Kidney (tissue), 14 donors: ENCODE measurements around the gene FREM1. TPM values are rescaled to one million over a fixed set of nuclear protein-coding genes. Genes with fewer than 3 reads are reported as not detected.

Experiments
- DNase-seq, 5 donors: peaks; one replicate each; pipeline ENCODE4 v3.0.0-alpha.2; 2013 to 2020
- FAIRE-seq: peaks from 2 replicates; lab custom pipeline; 2012; peaks lifted over from hg19 to GRCh38; lab: Jason Lieb, UNC
- H3K27ac ChIP-seq, 2 donors: one replicate each; pipeline ENCODE4 v1.7.0; 2013; ENCODE audit warnings: low read depth in 2 of 2, low read length in 2 of 2, inconsistent platforms in 1 of 2
- H3K27me3 ChIP-seq: one replicate; pipeline ENCODE4 v1.7.1; 2013; ENCODE audit warnings: low read length, inconsistent platforms; ENCODE audit not compliant: control insufficient read depth, insufficient read depth
- H3K36me3 ChIP-seq, 3 donors: one replicate each; pipeline versions ENCODE4 v1.7.0 to v1.7.1; 2013; ENCODE audit warnings: low read length in 3 of 3, control low read depth in 1 of 3, inconsistent platforms in 1 of 3; ENCODE audit not compliant: insufficient read depth in 3 of 3, control insufficient read depth in 2 of 3
- H3K4me1 ChIP-seq, 3 donors: one replicate each; pipeline versions ENCODE4 v1.7.0 to v1.7.1; 2013; ENCODE audit warnings: low read length in 3 of 3, inconsistent platforms in 1 of 3, low read depth in 1 of 3; ENCODE audit not compliant: control insufficient read depth in 2 of 3, insufficient read depth in 2 of 3
- H3K4me3 ChIP-seq, 3 donors: one replicate each; pipeline versions ENCODE4 v1.7.0 to v1.8.1; 2013; ENCODE audit warnings: low read length in 3 of 3, control low read depth in 1 of 3, inconsistent platforms in 1 of 3
- H3K9ac ChIP-seq, 3 donors: one replicate each; pipeline versions ENCODE4 v1.7.0 to v1.7.1; 2013; ENCODE audit warnings: low read length in 3 of 3, control low read depth in 1 of 3, inconsistent platforms in 1 of 3
- H3K9me3 ChIP-seq, 3 donors: one replicate each; pipeline versions ENCODE4 v1.7.0 to v1.7.1; 2013; ENCODE audit warnings: low read length in 3 of 3, control low read depth in 1 of 3, inconsistent platforms in 1 of 3; ENCODE audit not compliant: control insufficient read depth in 2 of 3, insufficient read depth in 1 of 3
- intact Hi-C: fragments of 100-400 bp; cut with DNase I; formaldehyde crosslinking; loops from one replicate; pipeline ENCODE4 v1.11.1; 2022
- polyA plus RNA-seq: library from polyadenylated mRNA; stranded (reverse); fragments of 350-450 nt; fragmentation: Illumina TruSeq; extraction: RNeasy Lipid Tissue Mini Kit (QIAGEN cat#74804); gene quantifications from one replicate; pipeline ENCODE4 v1.2.3, GENCODE V29; 2014; ENCODE audit warnings: low read depth, low replicate concordance; ENCODE audit not compliant: insufficient read depth
- total RNA-seq: library from RNA; stranded (reverse); fragmentation: NEBNext Ultra II Directional; extraction: Animal tissue kit (Norgen Biotek cat#: 25700); gene quantifications from one replicate; pipeline ENCODE4 v1.2.1, GENCODE V29; 2021
- TF ChIP-seq, protein P1 (sequence below): IDR thresholded peaks from 3 replicates; pipeline ENCODE4 v1.5.1; 2012; ENCODE audit warnings: mild to moderate bottlenecking, moderate library complexity, borderline replicate concordance; ENCODE audit not compliant: insufficient read depth; ENCODE audit errors: extremely low read depth
- donor health status: control.
- donor health status: control.
- donor health status: control.
- donor health status: control.
- donor health status: control.
- donor health status: DM: yes; HTN: yes; CAD: no.
- donor health status: Normal renal cell carcinoma (clear cell type).

Gene FREM1
- total and polyA plus RNA-seq, 2 donors from 2014 or later: 8.3 to 17.0 TPM

DNA sequence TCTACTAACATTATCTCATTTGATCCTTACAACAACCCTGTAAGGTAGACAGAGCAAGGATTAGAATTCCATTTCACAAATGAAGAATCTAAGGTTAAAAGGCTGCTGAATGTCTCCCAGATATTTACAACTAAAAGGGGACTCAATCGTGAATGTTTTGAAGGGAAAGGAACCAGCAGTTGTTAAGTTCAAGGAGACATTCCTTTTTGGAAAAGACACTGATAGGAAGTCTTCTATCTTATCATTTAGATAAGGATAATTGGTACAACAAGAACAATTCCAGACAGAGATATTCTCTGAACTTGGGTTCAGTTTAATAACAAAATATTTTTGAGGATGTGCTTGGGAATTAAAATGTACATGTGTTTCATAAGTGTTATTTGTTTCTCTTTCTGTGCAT lies 150.2 kb downstream of the FREM1 start:
- FAIRE-seq: no peak
- Histone ChIP-seq H3K9ac (no peak overlapping the region), H3K9me3 (no peaks in the 10 kb centered on the region), H3K4me3 (no peak overlapping the region), H3K27ac (no peak overlapping the region), H3K27me3 (no peaks in the 10 kb centered on the region), H3K36me3 (peaks cover 4 to 10% (median 9%) of the 10 kb centered on the region in 3 donors), H3K4me1 (no peaks in the 10 kb centered on the region)
- no peak for DNase-seq
- TF ChIP-seq, protein P1, sequence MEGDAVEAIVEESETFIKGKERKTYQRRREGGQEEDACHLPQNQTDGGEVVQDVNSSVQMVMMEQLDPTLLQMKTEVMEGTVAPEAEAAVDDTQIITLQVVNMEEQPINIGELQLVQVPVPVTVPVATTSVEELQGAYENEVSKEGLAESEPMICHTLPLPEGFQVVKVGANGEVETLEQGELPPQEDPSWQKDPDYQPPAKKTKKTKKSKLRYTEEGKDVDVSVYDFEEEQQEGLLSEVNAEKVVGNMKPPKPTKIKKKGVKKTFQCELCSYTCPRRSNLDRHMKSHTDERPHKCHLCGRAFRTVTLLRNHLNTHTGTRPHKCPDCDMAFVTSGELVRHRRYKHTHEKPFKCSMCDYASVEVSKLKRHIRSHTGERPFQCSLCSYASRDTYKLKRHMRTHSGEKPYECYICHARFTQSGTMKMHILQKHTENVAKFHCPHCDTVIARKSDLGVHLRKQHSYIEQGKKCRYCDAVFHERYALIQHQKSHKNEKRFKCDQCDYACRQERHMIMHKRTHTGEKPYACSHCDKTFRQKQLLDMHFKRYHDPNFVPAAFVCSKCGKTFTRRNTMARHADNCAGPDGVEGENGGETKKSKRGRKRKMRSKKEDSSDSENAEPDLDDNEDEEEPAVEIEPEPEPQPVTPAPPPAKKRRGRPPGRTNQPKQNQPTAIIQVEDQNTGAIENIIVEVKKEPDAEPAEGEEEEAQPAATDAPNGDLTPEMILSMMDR: no peak
- intact Hi-C loops: loop anchor here (10.0 kb wide), 1 partner anchor 135 kb away; no protein-coding TSS in a partner anchor

DNA sequence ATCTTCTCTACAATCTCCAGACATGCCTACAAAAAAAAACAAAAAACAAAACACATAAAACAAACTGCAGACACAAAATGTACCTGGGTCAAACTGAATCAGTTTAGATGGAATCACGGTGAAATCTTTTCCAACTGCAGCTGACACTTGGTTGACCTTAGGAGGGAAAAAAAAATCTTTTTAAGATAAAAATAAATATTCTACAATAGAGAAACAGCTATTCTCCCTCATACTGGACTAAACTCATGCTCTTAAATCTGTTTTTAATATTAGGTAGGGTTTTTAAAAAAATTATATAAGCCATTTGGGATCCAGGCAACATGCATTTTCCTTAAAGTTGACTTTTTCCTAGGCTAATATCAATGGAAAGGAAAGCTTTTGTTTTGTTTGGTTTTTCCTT lies 153.9 kb downstream of the FREM1 start:
- intact Hi-C loops: no loop called here
- Histone ChIP-seq H3K27ac (no peak overlapping the region), H3K27me3 (no peaks in the 10 kb centered on the region), H3K4me1 (no peaks in the 10 kb centered on the region), H3K9ac (no peak overlapping the region), H3K9me3 (no peaks in the 10 kb centered on the region), H3K4me3 (no peak overlapping the region), H3K36me3 (peaks cover 5 to 16% (median 6%) of the 10 kb centered on the region in 3 donors)
- DNase-seq (no peak), FAIRE-seq (no peak)
- TF ChIP-seq, protein P1: no peak

DNA sequence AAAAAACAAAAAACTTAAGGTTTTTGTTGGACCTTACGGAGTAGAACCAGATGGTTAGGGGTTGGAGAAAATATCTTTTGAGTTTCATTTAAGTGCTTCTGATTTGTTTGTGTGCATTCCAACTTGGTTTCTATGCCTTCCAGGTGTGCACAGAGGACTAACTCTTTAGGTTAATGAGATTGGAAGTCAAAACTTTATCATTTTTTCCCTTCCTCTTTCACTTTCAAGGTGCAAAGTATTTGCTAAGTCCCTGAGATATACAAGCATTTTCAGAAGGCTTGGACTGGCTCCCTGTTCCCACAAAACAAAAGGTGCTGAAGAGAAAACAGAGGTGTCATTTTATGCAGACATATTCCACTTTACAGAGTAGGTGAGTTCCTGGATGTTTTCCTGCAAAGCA lies 157.4 kb downstream of the FREM1 start:
- H3K27ac ChIP-seq: no peak overlapping the region
- intact Hi-C loops: no loop called here
- no peak overlapping the region for H3K9ac ChIP-seq
- TF ChIP-seq, protein P1: no peak
- H3K4me1 ChIP-seq: no peaks in the 10 kb centered on the region
- no peaks in the 10 kb centered on the region for H3K9me3 ChIP-seq
- H3K36me3 ChIP-seq: peaks cover 4 to 22% (median 9%) of the 10 kb centered on the region in 3 donors
- FAIRE-seq (no peak), DNase-seq (no peak)
- no peaks in the 10 kb centered on the region for H3K27me3 ChIP-seq
- H3K4me3 ChIP-seq: no peak overlapping the region

DNA sequence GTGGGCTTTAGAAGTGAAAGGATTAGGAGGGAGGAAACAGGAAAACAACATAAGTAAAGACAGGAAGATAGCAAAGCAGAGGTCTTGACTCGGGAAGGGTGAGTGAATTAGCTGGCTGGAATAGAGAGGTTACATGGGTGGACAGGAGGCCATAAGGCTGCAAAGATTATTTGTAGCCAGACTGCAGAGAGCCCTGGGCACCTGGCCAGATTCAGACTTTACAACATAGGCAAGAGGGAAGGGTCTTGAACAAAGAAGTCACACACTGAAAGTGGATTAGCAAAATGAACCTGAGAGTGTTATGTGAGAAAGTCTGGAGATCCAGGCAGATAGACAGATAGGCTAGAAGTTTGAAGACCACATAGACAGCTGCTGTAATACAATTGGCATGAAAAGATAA lies 158.0 kb downstream of the FREM1 start:
- no peaks in the 10 kb centered on the region for H3K9me3 ChIP-seq
- no peak overlapping the region for H3K9ac ChIP-seq
- DNase-seq (peak in 3 of 5 donors; percentile 22 to 66 (median 29)), FAIRE-seq (no peak)
- intact Hi-C loops: no loop called here
- TF ChIP-seq, protein P1: no peak
- no peak overlapping the region for H3K4me3 ChIP-seq
- peaks cover 3 to 25% (median 9%) of the 10 kb centered on the region in 3 donors for H3K36me3 ChIP-seq
- H3K27ac ChIP-seq: no peak overlapping the region
- H3K4me1 ChIP-seq: no peaks in the 10 kb centered on the region
- no peaks in the 10 kb centered on the region for H3K27me3 ChIP-seq
